ENCODE measurements around the gene ZNF57.
A peak's percentile ranks its signal among the peaks of the same experiment; 100 is the strongest.

The ZNF57 gene

GRCh38 chr19:2900296-2901252, at the start of gene ZNF57:
ZNF57 (plus strand) TSS chr19:2900928; CDS start chr19:2901046, 118 bp downstream.
- WGBS (ENCODE audit: insufficient coverage, insufficient read length) = no CpG with 5 or more reads among the region's 100 CpGs
- Histone ChIP-seq H3K36me3 (ENCODE audit: control insufficient read depth, insufficient read depth, low read length) (no peaks in the 10 kb centered on the region), H3K4me3 (ENCODE audit: low read length) (peak within 1 kb of the TSS; percentile 94), H3K4me1 (ENCODE audit: control insufficient read depth, insufficient read depth, low read length) (no peaks in the 10 kb centered on the region), H3K27me3 (ENCODE audit: control insufficient read depth, insufficient read depth, low read length) (no peaks in the 10 kb centered on the region), H3K9me3 (ENCODE audit: control insufficient read depth, insufficient read depth, low read length) (no peaks in the 10 kb centered on the region), H3K27ac (ENCODE audit: low read length) (no peak within 1 kb of the TSS)
- peak; percentile 95 for DNase-seq (ENCODE audit: low read depth, low spot score)

- peaks cover 25% of the 10 kb centered on the region for H3K9me3 ChIP-seq (ENCODE audit: control insufficient read depth, insufficient read depth, low read length)
- no peaks in the 10 kb centered on the region for H3K4me1 ChIP-seq (ENCODE audit: control insufficient read depth, insufficient read depth, low read length)
- WGBS (ENCODE audit: insufficient coverage, insufficient read length) = no CpG with 5 or more reads among the region's 10 CpGs
- H3K27ac ChIP-seq (ENCODE audit: low read length) = no peak overlapping the region
- no peak for DNase-seq (ENCODE audit: low read depth, low spot score)
- H3K36me3 ChIP-seq (ENCODE audit: control insufficient read depth, insufficient read depth, low read length) = peaks cover 20% of the 10 kb centered on the region; the same call in 1 of the 2 replicates
- no peaks in the 10 kb centered on the region for H3K27me3 ChIP-seq (ENCODE audit: control insufficient read depth, insufficient read depth, low read length)
- no peak overlapping the region for H3K4me3 ChIP-seq (ENCODE audit: low read length)
These were observed 48.1 kb upstream of the ZNF57 start for GRCh38 chr19:2852598-2852997.

GRCh38 chr19:2853015-2853606, 47.6 kb upstream of the ZNF57 start:
- no peak for DNase-seq (ENCODE audit: low read depth, low spot score)
- Histone ChIP-seq H3K4me1 (ENCODE audit: control insufficient read depth, insufficient read depth, low read length) (no peaks in the 10 kb centered on the region), H3K4me3 (ENCODE audit: low read length) (no peak overlapping the region), H3K36me3 (ENCODE audit: control insufficient read depth, insufficient read depth, low read length) (peaks cover 20% of the 10 kb centered on the region; the same call in 1 of the 2 replicates), H3K27me3 (ENCODE audit: control insufficient read depth, insufficient read depth, low read length) (no peaks in the 10 kb centered on the region), H3K9me3 (ENCODE audit: control insufficient read depth, insufficient read depth, low read length) (peaks cover 25% of the 10 kb centered on the region), H3K27ac (ENCODE audit: low read length) (no peak overlapping the region)
- no CpG with 5 or more reads among the region's 11 CpGs for WGBS (ENCODE audit: insufficient coverage, insufficient read length)

- WGBS (ENCODE audit: insufficient coverage, insufficient read length) = no CpG with 5 or more reads among the region's 3 CpGs
- Histone ChIP-seq H3K27me3 (ENCODE audit: control insufficient read depth, insufficient read depth, low read length) (no peaks in the 10 kb centered on the region), H3K27ac (ENCODE audit: low read length) (no peak overlapping the region), H3K4me1 (ENCODE audit: control insufficient read depth, insufficient read depth, low read length) (no peaks in the 10 kb centered on the region), H3K36me3 (ENCODE audit: control insufficient read depth, insufficient read depth, low read length) (peaks cover 20% of the 10 kb centered on the region; the same call in 1 of the 2 replicates), H3K9me3 (ENCODE audit: control insufficient read depth, insufficient read depth, low read length) (peaks cover 25% of the 10 kb centered on the region), H3K4me3 (ENCODE audit: low read length) (no peak overlapping the region)
- DNase-seq (ENCODE audit: low read depth, low spot score) = no peak
These were observed 45.9 kb upstream of the ZNF57 start for GRCh38 chr19:2854849-2855248.

- WGBS (ENCODE audit: insufficient coverage, insufficient read length) = 100% methylated on average over 1 of the region's 5 CpGs
- Histone ChIP-seq H3K9me3 (ENCODE audit: control insufficient read depth, insufficient read depth, low read length) (peaks cover 23% of the 10 kb centered on the region), H3K27ac (ENCODE audit: low read length) (no peak overlapping the region), H3K36me3 (ENCODE audit: control insufficient read depth, insufficient read depth, low read length) (peaks cover 20% of the 10 kb centered on the region; the same call in 1 of the 2 replicates), H3K4me1 (ENCODE audit: control insufficient read depth, insufficient read depth, low read length) (no peaks in the 10 kb centered on the region), H3K4me3 (ENCODE audit: low read length) (no peak overlapping the region), H3K27me3 (ENCODE audit: control insufficient read depth, insufficient read depth, low read length) (no peaks in the 10 kb centered on the region)
- no peak for DNase-seq (ENCODE audit: low read depth, low spot score)
These were observed 44.2 kb upstream of the ZNF57 start for GRCh38 chr19:2856457-2857050.

GRCh38 chr19:2858864-2859263, 41.9 kb upstream of the ZNF57 start:
- WGBS (ENCODE audit: insufficient coverage, insufficient read length) = no CpG with 5 or more reads among the region's 27 CpGs
- no peaks in the 10 kb centered on the region for H3K27me3 ChIP-seq (ENCODE audit: control insufficient read depth, insufficient read depth, low read length)
- H3K36me3 ChIP-seq (ENCODE audit: control insufficient read depth, insufficient read depth, low read length) = no peaks in the 10 kb centered on the region
- H3K27ac ChIP-seq (ENCODE audit: low read length) = no peak overlapping the region
- H3K9me3 ChIP-seq (ENCODE audit: control insufficient read depth, insufficient read depth, low read length) = peaks cover 6% of the 10 kb centered on the region
- H3K4me3 ChIP-seq (ENCODE audit: low read length) = no peak overlapping the region
- H3K4me1 ChIP-seq (ENCODE audit: control insufficient read depth, insufficient read depth, low read length) = no peaks in the 10 kb centered on the region
- DNase-seq (ENCODE audit: low read depth, low spot score) = no peak

GRCh38 chr19:2863816-2864215, 36.9 kb upstream of the ZNF57 start:
- DNase-seq (ENCODE audit: low read depth, low spot score) = no peak
- no CpG with 5 or more reads among the region's 10 CpGs for WGBS (ENCODE audit: insufficient coverage, insufficient read length)
- Histone ChIP-seq H3K9me3 (ENCODE audit: control insufficient read depth, insufficient read depth, low read length) (peaks cover 2% of the 10 kb centered on the region), H3K4me1 (ENCODE audit: control insufficient read depth, insufficient read depth, low read length) (no peaks in the 10 kb centered on the region), H3K36me3 (ENCODE audit: control insufficient read depth, insufficient read depth, low read length) (no peaks in the 10 kb centered on the region), H3K27me3 (ENCODE audit: control insufficient read depth, insufficient read depth, low read length) (no peaks in the 10 kb centered on the region), H3K4me3 (ENCODE audit: low read length) (no peak overlapping the region), H3K27ac (ENCODE audit: low read length) (no peak overlapping the region)

GRCh38 chr19:2865334-2866100, 35.2 kb upstream of the ZNF57 start:
- H3K27ac ChIP-seq (ENCODE audit: low read length) = no peak overlapping the region
- no peaks in the 10 kb centered on the region for H3K27me3 ChIP-seq (ENCODE audit: control insufficient read depth, insufficient read depth, low read length)
- H3K9me3 ChIP-seq (ENCODE audit: control insufficient read depth, insufficient read depth, low read length) = peaks cover 3% of the 10 kb centered on the region
- no CpG with 5 or more reads among the region's 12 CpGs for WGBS (ENCODE audit: insufficient coverage, insufficient read length)
- no peaks in the 10 kb centered on the region for H3K36me3 ChIP-seq (ENCODE audit: control insufficient read depth, insufficient read depth, low read length)
- DNase-seq (ENCODE audit: low read depth, low spot score) = no peak
- no peak overlapping the region for H3K4me3 ChIP-seq (ENCODE audit: low read length)
- no peaks in the 10 kb centered on the region for H3K4me1 ChIP-seq (ENCODE audit: control insufficient read depth, insufficient read depth, low read length)

GRCh38 chr19:2866495-2867024, 34.2 kb upstream of the ZNF57 start:
- Histone ChIP-seq H3K27me3 (ENCODE audit: control insufficient read depth, insufficient read depth, low read length) (no peaks in the 10 kb centered on the region), H3K4me3 (ENCODE audit: low read length) (no peak overlapping the region), H3K27ac (ENCODE audit: low read length) (no peak overlapping the region), H3K36me3 (ENCODE audit: control insufficient read depth, insufficient read depth, low read length) (no peaks in the 10 kb centered on the region), H3K4me1 (ENCODE audit: control insufficient read depth, insufficient read depth, low read length) (no peaks in the 10 kb centered on the region), H3K9me3 (ENCODE audit: control insufficient read depth, insufficient read depth, low read length) (peaks cover 1% of the 10 kb centered on the region; the same call in 1 of the 2 replicates)
- no peak for DNase-seq (ENCODE audit: low read depth, low spot score)
- WGBS (ENCODE audit: insufficient coverage, insufficient read length) = no CpG with 5 or more reads among the region's 8 CpGs

Measured in iPS DF 6.9 (cell line).